Osteoblast (primary cell): ENCODE data around the gene FAF1. TPM values are rescaled to one million over a fixed set of nuclear protein-coding genes. Genes with fewer than 3 reads are reported as not detected.

Source experiments
- DNase-seq: peaks from one replicate; pipeline ENCODE4 v3.0.0; 2011; ENCODE audit warnings: low spot score, mixed read lengths; ENCODE audit not compliant: insufficient read length; ENCODE audit errors: missing footprints
- H2AFZ ChIP-seq: 2 replicates; pipeline ENCODE4 v1.6.0; 2011; ENCODE audit warnings: mild to moderate bottlenecking, low read length
- H3K27ac ChIP-seq: 2 replicates; pipeline ENCODE4 v1.5.1; 2011; ENCODE audit warnings: mild to moderate bottlenecking, low read depth, low read length, moderate library complexity
- H3K27me3 ChIP-seq: 2 replicates; pipeline ENCODE4 v1.6.0; 2012; ENCODE audit warnings: mild to moderate bottlenecking, control low read depth, inconsistent platforms, low read length, moderate library complexity; ENCODE audit not compliant: insufficient read depth
- H3K36me3 ChIP-seq: 2 replicates; pipeline ENCODE4 v1.5.1; 2011; ENCODE audit warnings: mild to moderate bottlenecking, low read length, control low read depth, moderate library complexity; ENCODE audit not compliant: insufficient read depth
- H3K4me1 ChIP-seq: 2 replicates; pipeline ENCODE4 v1.5.1; 2011; ENCODE audit warnings: mild to moderate bottlenecking, low read length, control low read depth, moderate library complexity; ENCODE audit not compliant: insufficient read depth
- H3K4me2 ChIP-seq: 2 replicates; pipeline ENCODE4 v1.6.0; 2011; ENCODE audit warnings: mild to moderate bottlenecking, low read length; ENCODE audit not compliant: insufficient read depth
- H3K4me3 ChIP-seq: fragments of 200-600 bp; sonication (generic); 3 replicates; pipeline ENCODE4 v1.5.1; 2012; ENCODE audit warnings: mild to moderate bottlenecking, low read length, inconsistent platforms; ENCODE audit not compliant: insufficient read depth
- H3K79me2 ChIP-seq: 2 replicates; pipeline ENCODE4 v1.6.0; 2012; ENCODE audit warnings: mild to moderate bottlenecking, low read length, control low read depth, inconsistent platforms; ENCODE audit not compliant: insufficient read depth
- H3K9me3 ChIP-seq: 2 replicates; pipeline ENCODE4 v1.5.1; 2011; ENCODE audit warnings: low read depth, low read length, control low read depth
- H4K20me1 ChIP-seq: 2 replicates; pipeline ENCODE4 v1.6.0; 2012; ENCODE audit warnings: mild to moderate bottlenecking, low read length, control low read depth; ENCODE audit not compliant: insufficient read depth
- total RNA-seq: library from RNA; depleted of rRNA; stranded (reverse); fragments of >200 nt; gene quantifications from 2 replicates; pipeline ENCODE4 v1.2.3, GENCODE V29; 2012
- TF ChIP-seq, protein P1 (sequence below): IDR thresholded peaks from 2 replicates; pipeline ENCODE4 v1.5.1; 2011; ENCODE audit warnings: mild to moderate bottlenecking, low read depth, low read length, moderate library complexity; ENCODE audit errors: extremely low read depth

The FAF1 gene
- total RNA-seq, 1 donor = 40.5 TPM

- Histone ChIP-seq H3K27me3 (no peaks in the 10 kb centered on the region), H3K4me1 (no peaks in the 10 kb centered on the region), H3K9me3 (no peaks in the 10 kb centered on the region), H4K20me1 (no peaks in the 10 kb centered on the region), H2AFZ (no peak overlapping the region), H3K27ac (no peak overlapping the region), H3K4me3 (no peak overlapping the region), H3K79me2 (no peaks in the 10 kb centered on the region), H3K4me2 (no peak overlapping the region), H3K36me3 (no peaks in the 10 kb centered on the region)
- TF ChIP-seq, protein P1, sequence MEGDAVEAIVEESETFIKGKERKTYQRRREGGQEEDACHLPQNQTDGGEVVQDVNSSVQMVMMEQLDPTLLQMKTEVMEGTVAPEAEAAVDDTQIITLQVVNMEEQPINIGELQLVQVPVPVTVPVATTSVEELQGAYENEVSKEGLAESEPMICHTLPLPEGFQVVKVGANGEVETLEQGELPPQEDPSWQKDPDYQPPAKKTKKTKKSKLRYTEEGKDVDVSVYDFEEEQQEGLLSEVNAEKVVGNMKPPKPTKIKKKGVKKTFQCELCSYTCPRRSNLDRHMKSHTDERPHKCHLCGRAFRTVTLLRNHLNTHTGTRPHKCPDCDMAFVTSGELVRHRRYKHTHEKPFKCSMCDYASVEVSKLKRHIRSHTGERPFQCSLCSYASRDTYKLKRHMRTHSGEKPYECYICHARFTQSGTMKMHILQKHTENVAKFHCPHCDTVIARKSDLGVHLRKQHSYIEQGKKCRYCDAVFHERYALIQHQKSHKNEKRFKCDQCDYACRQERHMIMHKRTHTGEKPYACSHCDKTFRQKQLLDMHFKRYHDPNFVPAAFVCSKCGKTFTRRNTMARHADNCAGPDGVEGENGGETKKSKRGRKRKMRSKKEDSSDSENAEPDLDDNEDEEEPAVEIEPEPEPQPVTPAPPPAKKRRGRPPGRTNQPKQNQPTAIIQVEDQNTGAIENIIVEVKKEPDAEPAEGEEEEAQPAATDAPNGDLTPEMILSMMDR = no peak
- DNase-seq = no peak
Observed at GRCh38 chr1:50458507-50458906, 501.6 kb downstream of the FAF1 start.

- H3K36me3 ChIP-seq = no peaks in the 10 kb centered on the region
- DNase-seq = no peak
Observed at GRCh38 chr1:50454911-50455310, 505.2 kb downstream of the FAF1 start.

DNA sequence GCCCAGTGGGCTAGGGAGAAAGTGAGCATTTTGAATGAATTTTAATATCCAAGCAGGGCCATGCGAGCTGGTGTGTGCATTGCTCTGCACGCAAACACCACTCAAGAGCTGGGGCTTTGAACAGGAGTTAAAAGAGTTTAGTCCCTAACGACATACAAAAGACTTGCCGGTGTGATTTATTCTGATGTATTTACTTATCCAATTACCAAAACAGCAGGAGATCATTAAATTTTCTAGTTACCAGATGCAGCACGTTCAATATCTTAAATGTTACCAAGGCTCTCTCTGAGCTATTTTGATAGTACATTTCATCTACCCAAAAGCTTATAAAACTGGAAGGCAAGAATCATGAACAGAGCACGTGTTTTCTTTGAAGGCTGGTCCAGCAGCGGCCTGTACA lies 506.8 kb downstream of the FAF1 start:
- peaks cover 4% of the 10 kb centered on the region for H3K4me1 ChIP-seq
- TF ChIP-seq, protein P1 = no peak
- DNase-seq = no peak
- no peak overlapping the region for H3K4me2 ChIP-seq
- H3K27ac ChIP-seq = no peak overlapping the region
- no peaks in the 10 kb centered on the region for H3K9me3 ChIP-seq
- H3K27me3 ChIP-seq = no peaks in the 10 kb centered on the region
- H3K36me3 ChIP-seq = no peaks in the 10 kb centered on the region
- no peak overlapping the region for H3K4me3 ChIP-seq
- no peaks in the 10 kb centered on the region for H3K79me2 ChIP-seq
- H2AFZ ChIP-seq = no peak overlapping the region
- no peaks in the 10 kb centered on the region for H4K20me1 ChIP-seq

More at GRCh38 chr1:50454911-50455310, 505.2 kb downstream of the FAF1 start:
- no peaks in the 10 kb centered on the region for H3K79me2 ChIP-seq
- H3K4me2 ChIP-seq = no peak overlapping the region
- no peaks in the 10 kb centered on the region for H3K9me3 ChIP-seq
- H3K27ac ChIP-seq = no peak overlapping the region
- H3K4me3 ChIP-seq = no peak overlapping the region
- no peaks in the 10 kb centered on the region for H3K27me3 ChIP-seq
- TF ChIP-seq, protein P1 = no peak
- no peaks in the 10 kb centered on the region for H3K4me1 ChIP-seq
- H2AFZ ChIP-seq = no peak overlapping the region
- H4K20me1 ChIP-seq = no peaks in the 10 kb centered on the region

DNA sequence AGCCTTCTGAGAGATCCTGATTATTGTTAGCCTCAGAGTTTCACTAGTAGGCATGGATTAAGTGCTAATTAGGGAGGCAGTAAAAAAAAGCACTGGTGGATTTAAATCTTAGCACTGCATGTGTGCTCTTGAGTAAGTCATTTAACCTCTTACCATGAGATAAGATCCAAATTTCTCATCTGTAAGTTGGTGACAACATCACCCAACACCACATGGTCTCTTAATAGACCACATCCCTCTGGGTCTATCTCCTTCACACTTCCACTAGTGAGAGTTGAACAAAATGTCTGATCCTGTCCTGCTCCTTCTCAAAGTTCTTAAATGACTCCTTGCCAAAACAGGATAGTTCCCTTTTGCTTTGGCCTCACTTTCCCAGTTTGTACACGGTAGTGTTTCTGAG lies 507.4 kb downstream of the FAF1 start:
- no peaks in the 10 kb centered on the region for H3K79me2 ChIP-seq
- no peak overlapping the region for H2AFZ ChIP-seq
- no peaks in the 10 kb centered on the region for H4K20me1 ChIP-seq
- no peaks in the 10 kb centered on the region for H3K27me3 ChIP-seq
- no peaks in the 10 kb centered on the region for H3K9me3 ChIP-seq
- H3K36me3 ChIP-seq = no peaks in the 10 kb centered on the region
- no peak overlapping the region for H3K27ac ChIP-seq
- DNase-seq = no peak
- no peak overlapping the region for H3K4me3 ChIP-seq
- TF ChIP-seq, protein P1 = no peak
- peaks cover 7% of the 10 kb centered on the region for H3K4me1 ChIP-seq
- no peak overlapping the region for H3K4me2 ChIP-seq
